HCT116 (cell line): Measurements from ENCODE around the gene FAR1. TPM values are rescaled to one million over a fixed set of nuclear protein-coding genes. Genes with fewer than 3 reads are reported as not detected.

Experiments
- ATAC-seq: fragments of 200-7000 bp; cut with Tn5 transposase; 2 replicates; pipeline ENCODE4 v1.9.1; 2020; ENCODE audit warnings: mild to moderate bottlenecking, moderate library complexity
- BruUV-seq: library from RNA; stranded (reverse); fragments of 400-500 nt; replicated peaks from 2 replicates; lab custom pipeline; 2021; lab: Mats Ljungman, UMichigan
- CTCF ChIA-PET: fragments of 300-600 bp; sonication (Branson Sonifier 250); formaldehyde crosslinking; loops from one replicate; lab custom pipeline; 2021; ENCODE audit warnings: antibody characterized with exemption; lab: Charles Lee
- POLR2A ChIA-PET: fragments of 300-600, 350-600 bp; sonication (Branson Sonifier 250); formaldehyde crosslinking; loops from one replicate; lab custom pipeline; 2021; ENCODE audit warnings: antibody characterized with exemption; lab: Charles Lee
- RAD21 ChIA-PET, 2 experiments: fragments of 300-600 bp; sonication (Branson Sonifier 250); formaldehyde crosslinking; loops; one replicate each; lab custom pipeline; 2023; ENCODE audit warnings: low total read pairs in 2 of 2; ENCODE audit not compliant: uncharacterized antibody in 2 of 2, unreplicated experiment in 2 of 2, low non-redundant PET in 1 of 2; lab: Charles Lee
- DNase-seq: peaks from one replicate; pipeline ENCODE4 v3.0.0-alpha.2; 2010; ENCODE audit warnings: low read depth, low spot score
- H2AFZ ChIP-seq: fragments of 200-600 bp; shearing (Covaris generic), sonication (generic); 2 replicates; pipeline ENCODE4 v1.6.1; 2017; ENCODE audit warnings: low read depth, mixed run types, mixed read lengths, antibody characterized with exemption, low read length; ENCODE audit not compliant: poor library complexity, severe bottlenecking
- H3K27ac ChIP-seq: 2 replicates; pipeline ENCODE4 v1.5.1; 2012; ENCODE audit warnings: low read depth, low read length
- H3K27me3 ChIP-seq: fragments of 200-600 bp; sonication (generic); 2 replicates; pipeline ENCODE4 v1.6.1; 2016; ENCODE audit warnings: mixed run types, low read length, mixed read lengths; ENCODE audit not compliant: insufficient read depth
- H3K36me3 ChIP-seq, 2 experiments: fragments of 200-500 bp in 1 of 2; fragments of 200-600 bp in 1 of 2; sonication (Bioruptor generic) in 1 of 2; sonication (generic) in 1 of 2; 2 replicates each; pipeline versions ENCODE4 v1.5.1 to v1.6.1; 2014 to 2016; ENCODE audit warnings: low read length in 2 of 2, inconsistent platforms in 1 of 2, mixed read lengths in 1 of 2, mixed run types in 1 of 2; ENCODE audit not compliant: insufficient read depth in 2 of 2, control insufficient read depth in 1 of 2
- H3K4me1 ChIP-seq, 2 experiments: fragments of 200-600 bp in 1 of 2; sonication (generic) in 1 of 2; 2 replicates each; pipeline versions ENCODE4 v1.5.1 to v1.6.1; 2012 to 2017; ENCODE audit warnings: low read length in 2 of 2, inconsistent platforms in 1 of 2, mild to moderate bottlenecking in 1 of 2, mixed read lengths in 1 of 2, mixed run types in 1 of 2, moderate library complexity in 1 of 2; ENCODE audit not compliant: insufficient read depth in 2 of 2, control insufficient read depth in 1 of 2
- H3K4me2 ChIP-seq: fragments of 200-600 bp; sonication (generic); 2 replicates; pipeline ENCODE4 v1.6.1; 2017; ENCODE audit warnings: mixed run types, low read length, mixed read lengths
- H3K4me3 ChIP-seq, 2 experiments: fragments of 200-600 bp in 1 of 2; sonication (generic) in 1 of 2; replicated peaks in 1 of 2; 2 replicates each; pipeline ENCODE4 v1.5.1; 2011 to 2016; ENCODE audit warnings: low read length in 2 of 2, control low read depth in 1 of 2, low read depth in 1 of 2, mild to moderate bottlenecking in 1 of 2, mixed read lengths in 1 of 2, mixed run types in 1 of 2
- H3K79me2 ChIP-seq: fragments of 200-600 bp; sonication (generic); 2 replicates; pipeline ENCODE4 v1.6.1; 2017; ENCODE audit warnings: mild to moderate bottlenecking, mixed run types, low read length, moderate library complexity, mixed read lengths; ENCODE audit not compliant: insufficient read depth
- H3K9ac ChIP-seq: fragments of 200-600 bp; sonication (generic); 2 replicates; pipeline ENCODE4 v1.6.1; 2016; ENCODE audit warnings: low read length, mixed read lengths
- H3K9me2 ChIP-seq: fragments of 200-600 bp; sonication (generic), shearing (Covaris generic); 2 replicates; pipeline ENCODE4 v1.6.1; 2017; ENCODE audit warnings: mixed run types, mild to moderate bottlenecking, moderate library complexity; ENCODE audit not compliant: insufficient read depth
- H3K9me3 ChIP-seq, 2 experiments: fragments of 200-500 bp in 1 of 2; fragments of 200-600 bp in 1 of 2; sonication (Bioruptor generic) in 1 of 2; sonication (generic) in 1 of 2; 2 replicates each; pipeline ENCODE4 v1.6.1; 2014 to 2017; ENCODE audit warnings: low read length in 2 of 2, mixed read lengths in 2 of 2, inconsistent platforms in 1 of 2, low read depth in 1 of 2, mild to moderate bottlenecking in 1 of 2, mixed run types in 1 of 2, moderate library complexity in 1 of 2; ENCODE audit not compliant: control insufficient read depth in 1 of 2, insufficient read depth in 1 of 2
- H4K20me1 ChIP-seq: fragments of 200-600 bp; sonication (generic), shearing (Covaris generic); 2 replicates; pipeline ENCODE4 v1.6.1; 2017; ENCODE audit warnings: mixed run types, mild to moderate bottlenecking, moderate library complexity; ENCODE audit not compliant: insufficient read depth
- CBX3 ChIP-seq: IDR thresholded peaks from 2 replicates; pipeline ENCODE4 v1.6.1; 2012; ENCODE audit warnings: low read depth
- EGR1 ChIP-seq: IDR thresholded peaks from 2 replicates; pipeline ENCODE4 v1.6.1; 2012; ENCODE audit warnings: low read depth
- ELF1 ChIP-seq: IDR thresholded peaks from 2 replicates; pipeline ENCODE4 v1.6.1; 2012; ENCODE audit warnings: low read depth, borderline replicate concordance
- EZH2phosphoT487 ChIP-seq: fragments of 200-600 bp; IDR thresholded peaks from 2 replicates; pipeline ENCODE4 v1.6.1; 2018; ENCODE audit warnings: antibody characterized with exemption, borderline replicate concordance
- FOSL1 ChIP-seq: IDR thresholded peaks from 2 replicates; pipeline ENCODE4 v1.6.1; 2012; ENCODE audit warnings: low read depth
- JUND ChIP-seq: IDR thresholded peaks from 2 replicates; pipeline ENCODE4 v1.6.1; 2012
- POLR2A ChIP-seq: IDR thresholded peaks from 2 replicates; pipeline ENCODE4 v1.7.0; 2011; ENCODE audit warnings: borderline replicate concordance; ENCODE audit not compliant: insufficient read depth, insufficient read length; ENCODE audit errors: extremely low read depth
- POLR2AphosphoS5 ChIP-seq: IDR thresholded peaks from 2 replicates; pipeline ENCODE4 v1.6.1; 2011; ENCODE audit warnings: mild to moderate bottlenecking, low read depth, low read length, moderate library complexity
- RAD21 ChIP-seq: IDR thresholded peaks from 2 replicates; pipeline ENCODE4 v1.6.1; 2012; ENCODE audit warnings: low read depth, mild to moderate bottlenecking
- SIN3A ChIP-seq: IDR thresholded peaks from 2 replicates; pipeline ENCODE4 v1.6.1; 2012; ENCODE audit warnings: low read depth
- SP1 ChIP-seq: IDR thresholded peaks from 2 replicates; pipeline ENCODE4 v1.6.1; 2012; ENCODE audit warnings: low read depth
- SRF ChIP-seq: IDR thresholded peaks from 2 replicates; pipeline ENCODE4 v1.6.1; 2012; ENCODE audit warnings: low read depth
- TCF7L2 ChIP-seq: IDR thresholded peaks from 2 replicates; pipeline ENCODE4 v1.7.0; 2011; ENCODE audit warnings: borderline replicate concordance, inconsistent platforms; ENCODE audit not compliant: insufficient read depth, insufficient read length; ENCODE audit errors: extremely low read depth
- YY1 ChIP-seq: IDR thresholded peaks from 2 replicates; pipeline ENCODE4 v1.6.1; 2011; ENCODE audit warnings: low read length, low read depth, moderate library complexity, mild to moderate bottlenecking; ENCODE audit not compliant: insufficient replicate concordance; ENCODE audit errors: extremely low read depth
- ZBTB33 ChIP-seq: IDR thresholded peaks from 2 replicates; pipeline ENCODE4 v1.6.1; 2011; ENCODE audit warnings: mild to moderate bottlenecking, low read length, moderate library complexity; ENCODE audit not compliant: insufficient replicate concordance; ENCODE audit errors: extremely low read depth
- ZFX ChIP-seq: fragments of 450-650 bp; IDR thresholded peaks from 2 replicates; pipeline ENCODE4 v1.6.1; 2017
- ZNF274 ChIP-seq: fragments of 200-500 bp; sonication (Bioruptor generic); IDR thresholded peaks from 2 replicates; pipeline ENCODE4 v1.6.1; 2014; ENCODE audit warnings: mild to moderate bottlenecking, low read depth, low read length, inconsistent platforms
- intact Hi-C: fragments of 100-400 bp; cut with micrococcal nuclease; formaldehyde crosslinking; loops from 2 replicates; pipeline ENCODE4 v1.10.0; 2022
- total RNA-seq: library from RNA; stranded (reverse); gene quantifications from one replicate; pipeline ENCODE4 v1.2.1, GENCODE V29; 2021; ENCODE audit not compliant: unreplicated experiment
- TF ChIP-seq, protein P1 (sequence below): IDR thresholded peaks from 2 replicates; pipeline ENCODE4 v1.6.1; 2012

The FAR1 gene
- total RNA-seq, 1 experiment from 2014 or later: 74.3 TPM

DNA sequence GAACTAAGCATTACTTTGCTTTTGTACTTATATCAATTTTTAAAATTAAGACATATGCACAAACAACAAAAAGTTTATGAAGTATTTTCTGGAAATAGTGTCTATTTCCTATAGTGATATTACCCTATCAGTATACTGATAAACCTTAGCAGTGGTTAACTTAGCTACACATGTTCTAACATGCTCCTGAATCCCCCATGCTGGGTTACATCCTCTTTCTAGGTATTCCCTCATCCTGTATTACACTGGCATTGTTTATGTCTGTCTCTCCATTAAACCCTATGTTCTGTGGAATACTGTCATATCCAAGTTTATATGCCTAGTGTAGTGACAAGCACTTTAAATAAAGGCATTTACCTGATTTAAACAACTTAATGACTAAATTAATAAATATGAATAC is 1.8 kb upstream of the FAR1 start:
- Histone ChIP-seq H3K27me3 (no peaks in the 10 kb centered on the region), H3K9me2 (peaks cover 5% of the 10 kb centered on the region; the same call in 1 of the 2 replicates), H3K36me3 (no peaks in the 10 kb centered on the region), H3K9me3 (no peaks in the 10 kb centered on the region), H3K4me2 (no peak overlapping the region)
- no peak for ATAC-seq
- CTCF ChIA-PET: no interaction called here
- TF ChIP-seq YY1 (no peak), EGR1 (no peak), EZH2phosphoT487 (no peak), ZFX (no peak), TCF7L2 (no peak), SP1 (no peak), RAD21 (no peak), CBX3 (no peak), FOSL1 (no peak), SIN3A (no peak), SRF (no peak)
- TF ChIP-seq, protein P1, sequence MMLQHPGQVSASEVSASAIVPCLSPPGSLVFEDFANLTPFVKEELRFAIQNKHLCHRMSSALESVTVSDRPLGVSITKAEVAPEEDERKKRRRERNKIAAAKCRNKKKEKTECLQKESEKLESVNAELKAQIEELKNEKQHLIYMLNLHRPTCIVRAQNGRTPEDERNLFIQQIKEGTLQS: no peak
- TF ChIP-seq, all 23 proteins: peak for 0
- ChIA-PET POLR2A (no interaction called here), RAD21 (no interaction called here)
- no TSS peak for BruUV-seq
- H3K4me1 ChIP-seq: peaks cover 5 to 24% of the 10 kb centered on the region in 2 experiments; a peak in 3 of 4 replicates
- intact Hi-C loops: no loop called here
- H3K9ac ChIP-seq: no peak overlapping the region
- DNase-seq: no peak
- H4K20me1 ChIP-seq: peaks cover 7% of the 10 kb centered on the region; the same call in 1 of the 2 replicates
- peaks cover 32% of the 10 kb centered on the region for H3K79me2 ChIP-seq
- H2AFZ ChIP-seq: no peak overlapping the region
- no peak overlapping the region for H3K4me3 ChIP-seq
- H3K27ac ChIP-seq: no peak overlapping the region

DNA sequence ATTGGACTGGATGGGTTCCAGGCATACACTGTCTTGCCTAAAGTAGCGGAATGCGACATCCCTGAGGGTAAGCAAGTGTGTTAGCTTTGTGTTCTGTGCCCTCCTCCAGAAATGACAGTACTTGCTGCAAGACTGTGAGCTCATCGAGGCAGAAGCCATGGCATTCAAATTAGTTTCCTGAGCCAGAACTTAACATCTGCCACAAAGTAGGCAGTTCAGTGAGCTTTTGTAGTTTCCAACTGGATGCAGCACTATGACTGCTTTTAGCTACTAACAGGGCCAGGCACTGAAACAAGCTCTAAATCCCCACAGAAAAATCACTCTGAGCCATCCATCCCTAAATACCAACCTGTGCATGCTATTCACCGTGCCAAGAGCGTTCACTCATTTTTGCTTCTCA is 1.2 kb upstream of the FAR1 start:
- Histone ChIP-seq H3K27me3 (no peaks in the 10 kb centered on the region), H2AFZ (no peak overlapping the region), H3K9me2 (peaks cover 5% of the 10 kb centered on the region; the same call in 1 of the 2 replicates), H3K4me3 (no peak overlapping the region), H3K9ac (no peak overlapping the region), H3K79me2 (peaks cover 37% of the 10 kb centered on the region), H3K36me3 (no peaks in the 10 kb centered on the region), H4K20me1 (peaks cover 7% of the 10 kb centered on the region; the same call in 1 of the 2 replicates), H3K4me2 (peak overlapping the region; percentile 94; the same call in 1 of the 2 replicates), H3K9me3 (no peaks in the 10 kb centered on the region), H3K4me1 (peaks cover 5 to 24% of the 10 kb centered on the region in 2 experiments; a peak in 3 of 4 replicates), H3K27ac (no peak overlapping the region)
- intact Hi-C loops: no loop called here
- BruUV-seq: no TSS peak
- RAD21 ChIA-PET: no interaction called here
- DNase-seq (no peak), ATAC-seq (no peak)
- POLR2A ChIA-PET: no interaction called here
- CTCF ChIA-PET: interaction anchor here (0.6 kb wide), 1 partner anchor 11 kb away, joined by 3 read pairs; no protein-coding TSS in a partner anchor
- TF ChIP-seq ZBTB33 (no peak), EGR1 (no peak), JUND (no peak), ZFX (no peak), ZNF274 (no peak), POLR2A (no peak), CBX3 (no peak), SIN3A (no peak), TCF7L2 (no peak), SP1 (no peak), RAD21 (no peak), YY1 (no peak), ELF1 (no peak), POLR2AphosphoS5 (no peak)
- TF ChIP-seq, protein P1: no peak
